ENCODE measurements around the gene EP400. TPM values are rescaled to one million over a fixed set of nuclear protein-coding genes. Genes with fewer than 3 reads are reported as not detected.

EP400 gene
- total and polyA plus RNA-seq, 12 donors, result 11.5 to 43.2 (median 28.8) TPM

- WGBS, 4 donors, result 93 to 95% (median 94%) methylated on average over 5 of the region's 5 CpGs
- Histone ChIP-seq H3K27me3 (no peaks in the 10 kb centered on the region), H3K36me3 (replicated peaks in 1 of 2) (peaks cover 0 to 53% of the 10 kb centered on the region in 2 donors), H3K4me3 (no peak overlapping the region), H3K27ac (no peak overlapping the region), H3K9me3 (replicated peaks in 1 of 3) (no peaks in the 10 kb centered on the region), H3K4me1 (replicated peaks in 1 of 2) (no peaks in the 10 kb centered on the region)
- TF ChIP-seq CTCF (IDR thresholded peaks at IDR 0.05) (no peak), POLR2A (IDR thresholded peaks at IDR 0.05) (no peak)
- no peak for DNase-seq
- intact Hi-C loops (cut with DNase I), result no loop called here
Observed at GRCh38 chr12:132056320-132056719, 106.6 kb downstream of the EP400 start.

GRCh38 chr12:132056951-132057350 lies 107.2 kb downstream of the EP400 start:
- Histone ChIP-seq H3K9me3 (replicated peaks in 1 of 3) (no peaks in the 10 kb centered on the region), H3K27me3 (no peaks in the 10 kb centered on the region), H3K27ac (no peak overlapping the region), H3K4me3 (no peak overlapping the region), H3K36me3 (replicated peaks in 1 of 2) (peaks cover 0 to 56% of the 10 kb centered on the region in 2 donors), H3K4me1 (replicated peaks in 1 of 2) (no peaks in the 10 kb centered on the region)
- intact Hi-C loops (cut with DNase I), result no loop called here
- TF ChIP-seq POLR2A (IDR thresholded peaks at IDR 0.05) (no peak), CTCF (IDR thresholded peaks at IDR 0.05) (no peak)
- WGBS, 4 donors, result 83 to 96% (median 92%) methylated on average over 5 of the region's 5 CpGs
- DNase-seq, result no peak

GRCh38 chr12:132057691-132058090 lies 107.9 kb downstream of the EP400 start:
- Histone ChIP-seq H3K9me3 (replicated peaks in 1 of 3) (no peaks in the 10 kb centered on the region), H3K36me3 (replicated peaks in 1 of 2) (peaks cover 0 to 57% of the 10 kb centered on the region in 2 donors), H3K4me3 (no peak overlapping the region), H3K27ac (no peak overlapping the region), H3K27me3 (no peaks in the 10 kb centered on the region), H3K4me1 (replicated peaks in 1 of 2) (no peaks in the 10 kb centered on the region)
- DNase-seq, result no peak
- TF ChIP-seq POLR2A (IDR thresholded peaks at IDR 0.05), result no peak
- TF ChIP-seq CTCF (IDR thresholded peaks at IDR 0.05), result no peak
- intact Hi-C loops (cut with DNase I), result no loop called here
- 87 to 93% (median 91%) methylated on average over 5 of the region's 5 CpGs for WGBS, 4 donors

GRCh38 chr12:132061197-132061596 lies 111.5 kb downstream of the EP400 start:
- 87 to 92% (median 92%) methylated on average over 7 of the region's 7 CpGs for WGBS, 4 donors
- no peak overlapping the region for H3K27ac ChIP-seq
- no peak overlapping the region for H3K4me3 ChIP-seq
- no peaks in the 10 kb centered on the region for H3K4me1 ChIP-seq (replicated peaks in 1 of 2)
- DNase-seq, result no peak
- intact Hi-C loops (cut with DNase I), result no loop called here
- H3K27me3 ChIP-seq, result no peaks in the 10 kb centered on the region
- TF ChIP-seq POLR2A (IDR thresholded peaks at IDR 0.05) (no peak), CTCF (IDR thresholded peaks at IDR 0.05) (no peak)
- peaks cover 0 to 64% of the 10 kb centered on the region in 2 donors for H3K36me3 ChIP-seq (replicated peaks in 1 of 2)
- H3K9me3 ChIP-seq (replicated peaks in 1 of 3), result no peaks in the 10 kb centered on the region

Measured in adrenal gland (tissue), 12 donors.